Esophagus muscularis mucosa (tissue), 4 donors: ENCODE data around the gene SLC9C2.

ENCODE experiments used
- EP300 ChIP-seq: sonication (generic); formaldehyde crosslinking; IDR thresholded peaks from one replicate; pipeline ENCODE4 v1.6.1; 2017; ENCODE audit warnings: antibody characterized with exemption
- POLR2A ChIP-seq: fragments of 450-650 bp; IDR thresholded peaks from one replicate; pipeline ENCODE4 v1.6.1; 2017; ENCODE audit warnings: antibody characterized with exemption, moderate library complexity, mild to moderate bottlenecking, low read depth
- POLR2AphosphoS5 ChIP-seq, 2 donors: sonication (generic); formaldehyde crosslinking; IDR thresholded peaks; one replicate each; pipeline ENCODE4 v1.6.1; 2017; ENCODE audit warnings: antibody characterized with exemption in 2 of 2
- TF ChIP-seq, protein P1 (sequence below), 3 experiments: fragments of 200-600 bp in 2 of 3; fragments of 450-650 bp in 1 of 3; sonication (generic) in 2 of 3; IDR thresholded peaks; one replicate each; pipeline ENCODE4 v1.5.1; 2017 to 2019; ENCODE audit warnings: antibody characterized with exemption in 3 of 3, mild to moderate bottlenecking in 2 of 3, moderate library complexity in 1 of 3

DNA sequence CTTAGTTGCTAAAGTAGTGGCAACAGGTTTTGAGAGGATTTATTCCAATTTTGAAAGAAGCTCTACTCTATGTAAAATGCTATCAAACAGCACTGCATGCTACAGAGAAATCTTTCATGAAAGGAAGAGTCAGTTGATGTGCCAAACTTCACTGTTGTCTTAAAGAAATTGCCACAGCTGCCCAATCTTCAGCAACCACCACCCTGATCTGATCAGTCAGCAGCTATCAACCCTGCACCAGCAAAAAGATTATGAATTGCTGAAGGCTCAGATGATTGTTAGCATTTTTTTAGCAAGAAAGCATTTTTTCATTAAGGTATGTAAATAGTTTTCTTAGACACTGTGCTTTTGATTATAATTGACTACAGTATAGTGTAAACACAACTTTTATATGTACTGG, 49.6 kb downstream of the SLC9C2 start:
- TF ChIP-seq POLR2AphosphoS5 (IDR thresholded peaks at IDR 0.05) (no peak), POLR2A (no peak), EP300 (no peak)
- TF ChIP-seq, protein P1, sequence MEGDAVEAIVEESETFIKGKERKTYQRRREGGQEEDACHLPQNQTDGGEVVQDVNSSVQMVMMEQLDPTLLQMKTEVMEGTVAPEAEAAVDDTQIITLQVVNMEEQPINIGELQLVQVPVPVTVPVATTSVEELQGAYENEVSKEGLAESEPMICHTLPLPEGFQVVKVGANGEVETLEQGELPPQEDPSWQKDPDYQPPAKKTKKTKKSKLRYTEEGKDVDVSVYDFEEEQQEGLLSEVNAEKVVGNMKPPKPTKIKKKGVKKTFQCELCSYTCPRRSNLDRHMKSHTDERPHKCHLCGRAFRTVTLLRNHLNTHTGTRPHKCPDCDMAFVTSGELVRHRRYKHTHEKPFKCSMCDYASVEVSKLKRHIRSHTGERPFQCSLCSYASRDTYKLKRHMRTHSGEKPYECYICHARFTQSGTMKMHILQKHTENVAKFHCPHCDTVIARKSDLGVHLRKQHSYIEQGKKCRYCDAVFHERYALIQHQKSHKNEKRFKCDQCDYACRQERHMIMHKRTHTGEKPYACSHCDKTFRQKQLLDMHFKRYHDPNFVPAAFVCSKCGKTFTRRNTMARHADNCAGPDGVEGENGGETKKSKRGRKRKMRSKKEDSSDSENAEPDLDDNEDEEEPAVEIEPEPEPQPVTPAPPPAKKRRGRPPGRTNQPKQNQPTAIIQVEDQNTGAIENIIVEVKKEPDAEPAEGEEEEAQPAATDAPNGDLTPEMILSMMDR (IDR thresholded peaks at IDR 0.05): no peak
